ENCODE measurements around the gene CTAGE8. TPM values are rescaled to one million over a fixed set of nuclear protein-coding genes. Genes with fewer than 3 reads are reported as not detected.
"Not testable (repeated sequence)": the region's sequence is repeated elsewhere in the genome, so short reads cannot be mapped to it uniquely, and the experiment has no call there.

CTAGE8 gene
- total RNA-seq, 1 experiment from 2014 or later = 9.9 TPM

DNA sequence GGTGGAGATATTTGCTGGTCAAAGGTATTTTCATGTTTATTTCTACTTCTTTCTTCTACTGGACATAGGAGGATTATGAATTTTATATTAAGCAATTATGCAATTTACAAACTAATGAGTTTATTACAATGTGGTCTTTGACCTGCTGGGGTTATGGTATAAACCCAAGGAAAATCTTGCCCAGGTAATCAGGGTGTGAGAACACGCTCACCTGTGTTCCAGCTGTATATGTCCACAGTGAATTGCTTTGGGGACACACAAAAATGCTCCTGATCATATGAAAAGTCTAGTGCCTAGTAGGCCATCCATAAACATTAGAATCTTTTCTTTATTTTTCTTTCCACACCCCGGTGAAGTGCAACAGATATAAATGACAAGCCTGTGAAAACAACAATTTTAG, 29.7 kb downstream of the CTAGE8 start, which contains the start of gene OR2A42:
Gene OR2A42 (minus strand): TSS at position 241 of the 400 bp plus-strand sequence. CDS start 6,762 bp downstream, outside the sequence.
- POLR2A ChIA-PET (ENCODE audit: unreplicated experiment); H3K4me1 ChIP-seq (replicated peaks; ENCODE audit: insufficient read depth); H3K79me2 ChIP-seq (ENCODE audit: low read depth); H3K27me3 ChIP-seq (ENCODE audit: insufficient read depth, low read depth); H3K4me3 ChIP-seq; CTCF ChIA-PET; H3K9me3 ChIP-seq (ENCODE audit: insufficient read depth, low read depth); H2AFZ ChIP-seq; H3K36me3 ChIP-seq (ENCODE audit: low read depth); H3K27ac ChIP-seq; BruUV-seq (replicated peaks); DNase-seq; intact Hi-C loops (cut with micrococcal nuclease; ENCODE audit: unreplicated experiment); H3F3A ChIP-seq (ENCODE audit: insufficient read depth, low read depth); H3K4me2 ChIP-seq; H4K20me1 ChIP-seq (ENCODE audit: insufficient read depth); H3K9me2 ChIP-seq (ENCODE audit: insufficient read depth): not testable (repeated sequence)

DNA sequence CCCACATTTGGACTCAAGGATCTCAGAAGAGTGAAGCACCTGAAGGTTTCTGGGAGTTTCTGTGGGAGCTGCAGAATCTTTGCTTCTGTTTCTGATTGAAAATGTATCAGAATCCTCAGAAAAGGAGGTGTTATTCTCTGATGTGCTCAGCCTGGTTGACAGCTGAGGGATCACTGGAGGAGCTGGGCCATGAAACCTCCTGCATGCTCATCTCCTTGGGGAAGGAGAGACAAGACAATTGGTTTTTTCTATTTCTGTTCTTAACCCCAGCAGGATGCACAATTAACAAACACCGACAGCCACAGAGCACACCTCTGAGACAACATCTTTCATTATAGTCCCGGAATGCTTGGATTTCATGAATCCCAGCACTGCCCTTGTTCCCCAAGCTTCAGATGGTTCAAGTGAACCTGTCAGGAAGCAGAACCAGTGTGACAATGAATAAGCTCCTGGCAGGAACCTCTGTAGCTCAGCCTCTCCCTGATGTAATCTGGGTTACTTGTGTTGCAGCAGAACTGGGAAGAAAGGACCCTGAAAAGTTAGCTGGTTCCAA, 30.5 kb downstream of the CTAGE8 start:
- H3K4me1 ChIP-seq (replicated peaks; ENCODE audit: insufficient read depth); intact Hi-C loops (cut with micrococcal nuclease; ENCODE audit: unreplicated experiment); H3K9me3 ChIP-seq (ENCODE audit: insufficient read depth, low read depth); H3F3A ChIP-seq (ENCODE audit: insufficient read depth, low read depth); H3K36me3 ChIP-seq (ENCODE audit: low read depth); H3K9me2 ChIP-seq (ENCODE audit: insufficient read depth); H3K27me3 ChIP-seq (ENCODE audit: insufficient read depth, low read depth); DNase-seq; H2AFZ ChIP-seq; BruUV-seq (replicated peaks); H3K4me3 ChIP-seq; H3K79me2 ChIP-seq (ENCODE audit: low read depth); CTCF ChIA-PET; H3K27ac ChIP-seq; POLR2A ChIA-PET (ENCODE audit: unreplicated experiment); H3K4me2 ChIP-seq; H4K20me1 ChIP-seq (ENCODE audit: insufficient read depth): not testable (repeated sequence)

DNA sequence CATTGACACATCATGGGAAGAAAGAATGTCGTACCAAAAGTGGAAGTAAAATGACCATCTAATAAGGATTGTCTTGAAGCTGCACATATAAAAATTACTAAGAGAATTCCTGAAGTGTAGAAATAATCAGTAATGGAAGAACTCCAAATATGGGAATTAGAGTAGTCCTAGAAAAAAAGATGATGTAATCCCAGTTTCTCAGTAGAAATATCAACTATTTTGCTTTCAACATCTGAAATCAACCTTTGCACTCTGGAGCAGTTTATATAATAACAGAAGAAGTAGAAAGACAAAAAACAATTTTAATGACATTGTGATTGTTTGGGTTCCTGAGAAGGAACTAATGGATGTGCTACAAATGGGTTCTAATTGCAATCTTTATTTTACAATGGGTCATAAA, 36.0 kb downstream of the CTAGE8 start:
- H2AFZ ChIP-seq; H3K4me2 ChIP-seq; DNase-seq; H3K27me3 ChIP-seq (ENCODE audit: insufficient read depth, low read depth); H3K4me3 ChIP-seq; H3K9me2 ChIP-seq (ENCODE audit: insufficient read depth); H3K9me3 ChIP-seq (ENCODE audit: insufficient read depth, low read depth); intact Hi-C loops (cut with micrococcal nuclease; ENCODE audit: unreplicated experiment); H3K4me1 ChIP-seq (replicated peaks; ENCODE audit: insufficient read depth); H4K20me1 ChIP-seq (ENCODE audit: insufficient read depth); H3K79me2 ChIP-seq (ENCODE audit: low read depth); H3K27ac ChIP-seq; CTCF ChIA-PET; H3K36me3 ChIP-seq (ENCODE audit: low read depth); BruUV-seq (replicated peaks); H3F3A ChIP-seq (ENCODE audit: insufficient read depth, low read depth); POLR2A ChIA-PET (ENCODE audit: unreplicated experiment): not testable (repeated sequence)

DNA sequence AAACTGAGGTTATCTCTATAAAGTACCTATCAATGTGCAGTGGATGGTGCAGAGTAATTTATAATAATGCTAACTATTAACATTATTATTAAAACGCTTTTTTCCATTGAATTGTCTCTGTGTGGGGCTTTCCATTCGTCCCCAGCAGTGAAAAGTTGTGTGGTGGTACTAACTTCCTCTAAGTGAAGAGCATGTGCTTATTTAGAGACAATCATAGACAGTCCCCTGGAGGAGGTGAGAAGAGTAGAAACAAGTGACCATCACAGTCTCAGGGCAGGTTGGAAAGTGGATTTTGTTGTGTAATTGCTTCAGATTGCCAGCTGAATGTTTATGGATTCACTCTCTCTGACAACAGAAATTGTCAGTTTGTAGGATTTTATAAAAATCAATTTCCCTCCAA, 38.1 kb downstream of the CTAGE8 start:
- DNase-seq; intact Hi-C loops (cut with micrococcal nuclease; ENCODE audit: unreplicated experiment); BruUV-seq (replicated peaks); H3K27me3 ChIP-seq (ENCODE audit: insufficient read depth, low read depth); POLR2A ChIA-PET (ENCODE audit: unreplicated experiment); H3F3A ChIP-seq (ENCODE audit: insufficient read depth, low read depth); H3K4me2 ChIP-seq; H3K36me3 ChIP-seq (ENCODE audit: low read depth); H3K9me2 ChIP-seq (ENCODE audit: insufficient read depth); H3K9me3 ChIP-seq (ENCODE audit: insufficient read depth, low read depth); H4K20me1 ChIP-seq (ENCODE audit: insufficient read depth); CTCF ChIA-PET; H3K79me2 ChIP-seq (ENCODE audit: low read depth); H3K4me3 ChIP-seq; H3K4me1 ChIP-seq (replicated peaks; ENCODE audit: insufficient read depth); H2AFZ ChIP-seq; H3K27ac ChIP-seq: not testable (repeated sequence)

DNA sequence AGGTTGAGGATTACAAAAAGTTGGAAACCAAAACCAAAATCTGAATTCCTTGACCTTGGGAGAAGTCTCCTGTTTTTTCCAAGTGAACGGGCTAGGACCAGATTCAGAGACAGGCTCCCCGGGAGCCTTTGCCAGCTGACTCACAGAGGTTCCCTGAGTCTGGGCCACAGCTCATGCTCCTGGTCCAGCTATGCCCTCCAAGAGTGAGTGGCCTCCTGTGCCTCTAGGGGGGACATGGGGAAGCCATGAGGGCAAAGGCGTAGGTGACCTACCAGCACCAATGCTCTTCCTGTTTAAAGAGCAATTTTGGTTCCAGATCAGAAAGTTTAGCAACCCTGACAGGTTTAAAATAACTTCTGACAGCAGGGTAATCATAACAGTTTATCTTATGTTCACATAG, 40.3 kb downstream of the CTAGE8 start:
- H2AFZ ChIP-seq; H3F3A ChIP-seq (ENCODE audit: insufficient read depth, low read depth); DNase-seq; H3K4me3 ChIP-seq; H3K27ac ChIP-seq; POLR2A ChIA-PET (ENCODE audit: unreplicated experiment); H3K9me2 ChIP-seq (ENCODE audit: insufficient read depth); H3K4me1 ChIP-seq (replicated peaks; ENCODE audit: insufficient read depth); H4K20me1 ChIP-seq (ENCODE audit: insufficient read depth); BruUV-seq (replicated peaks); H3K9me3 ChIP-seq (ENCODE audit: insufficient read depth, low read depth); H3K4me2 ChIP-seq; H3K27me3 ChIP-seq (ENCODE audit: insufficient read depth, low read depth); H3K36me3 ChIP-seq (ENCODE audit: low read depth); CTCF ChIA-PET; H3K79me2 ChIP-seq (ENCODE audit: low read depth); intact Hi-C loops (cut with micrococcal nuclease; ENCODE audit: unreplicated experiment): not testable (repeated sequence)

DNA sequence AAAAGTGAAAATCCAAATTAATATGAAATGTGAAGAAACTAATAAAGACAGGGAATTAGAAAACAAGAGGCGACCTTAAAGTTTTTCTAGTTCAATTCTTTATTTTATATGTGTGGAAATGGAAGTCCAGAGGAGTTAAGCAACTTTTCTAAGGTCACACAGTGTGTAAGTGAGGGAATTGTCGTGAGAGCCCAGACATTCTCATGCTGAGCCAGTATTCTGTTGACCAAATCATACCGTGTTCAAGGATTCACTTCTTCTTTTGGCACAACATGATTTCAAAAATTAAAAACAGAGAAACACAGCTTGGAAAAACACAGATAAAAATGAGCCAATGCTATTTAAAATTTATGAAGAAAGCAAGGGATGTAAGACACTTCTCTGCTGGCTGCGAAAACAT, 42.2 kb downstream of the CTAGE8 start:
- H2AFZ ChIP-seq; H3K4me3 ChIP-seq; H3K9me2 ChIP-seq (ENCODE audit: insufficient read depth); H3K4me1 ChIP-seq (replicated peaks; ENCODE audit: insufficient read depth); H3F3A ChIP-seq (ENCODE audit: insufficient read depth, low read depth); H3K4me2 ChIP-seq; CTCF ChIA-PET; intact Hi-C loops (cut with micrococcal nuclease; ENCODE audit: unreplicated experiment); H4K20me1 ChIP-seq (ENCODE audit: insufficient read depth); H3K36me3 ChIP-seq (ENCODE audit: low read depth); H3K9me3 ChIP-seq (ENCODE audit: insufficient read depth, low read depth); POLR2A ChIA-PET (ENCODE audit: unreplicated experiment); H3K79me2 ChIP-seq (ENCODE audit: low read depth); DNase-seq; BruUV-seq (replicated peaks); H3K27me3 ChIP-seq (ENCODE audit: insufficient read depth, low read depth); H3K27ac ChIP-seq: not testable (repeated sequence)

DNA sequence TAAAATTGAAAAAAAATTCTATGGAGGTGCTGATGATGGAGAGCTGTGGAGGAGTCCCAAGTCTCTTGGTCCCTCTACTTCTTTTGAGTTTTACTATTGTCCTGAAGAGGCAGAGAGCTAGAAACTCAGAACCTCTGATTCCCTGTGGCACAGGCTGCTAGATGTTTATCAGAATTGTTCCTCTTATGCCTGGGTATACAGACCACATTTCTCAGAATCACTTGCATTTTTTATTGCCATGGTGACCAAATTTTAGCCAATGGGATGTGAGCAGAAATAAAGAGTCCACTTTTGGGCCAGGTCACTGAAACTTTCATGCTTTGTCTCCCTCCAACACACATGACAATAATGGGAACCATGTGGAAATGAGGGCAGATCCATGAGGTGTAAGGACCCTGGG, 45.4 kb downstream of the CTAGE8 start:
- H3K79me2 ChIP-seq (ENCODE audit: low read depth); H3K9me3 ChIP-seq (ENCODE audit: insufficient read depth, low read depth); H3K4me3 ChIP-seq; DNase-seq; CTCF ChIA-PET; H3K27ac ChIP-seq; H2AFZ ChIP-seq; H3F3A ChIP-seq (ENCODE audit: insufficient read depth, low read depth); H3K4me2 ChIP-seq; H3K9me2 ChIP-seq (ENCODE audit: insufficient read depth); H4K20me1 ChIP-seq (ENCODE audit: insufficient read depth); BruUV-seq (replicated peaks); H3K36me3 ChIP-seq (ENCODE audit: low read depth); intact Hi-C loops (cut with micrococcal nuclease; ENCODE audit: unreplicated experiment); H3K27me3 ChIP-seq (ENCODE audit: insufficient read depth, low read depth); H3K4me1 ChIP-seq (replicated peaks; ENCODE audit: insufficient read depth); POLR2A ChIA-PET (ENCODE audit: unreplicated experiment): not testable (repeated sequence)

DNA sequence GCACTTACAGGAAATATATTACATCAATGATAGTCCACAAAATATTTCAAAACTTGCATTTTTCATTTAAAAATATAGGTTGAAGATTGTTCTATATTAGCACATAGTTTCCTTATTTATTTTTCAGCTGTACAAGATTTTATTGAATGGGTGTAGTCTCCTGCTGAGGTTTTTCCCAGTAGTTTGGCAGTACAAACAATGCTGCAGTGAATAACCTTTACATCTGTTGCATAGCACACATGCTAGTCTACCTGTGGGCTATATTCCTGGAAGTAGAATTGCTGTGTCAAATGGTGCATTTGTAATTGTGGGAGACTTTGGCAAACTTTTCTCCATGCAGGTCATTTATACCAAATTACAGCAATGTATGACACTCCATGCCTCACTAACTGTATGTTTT, 48.6 kb downstream of the CTAGE8 start:
- CTCF ChIA-PET; H3K36me3 ChIP-seq (ENCODE audit: low read depth); H3K9me2 ChIP-seq (ENCODE audit: insufficient read depth); H3K4me3 ChIP-seq; H3F3A ChIP-seq (ENCODE audit: insufficient read depth, low read depth); DNase-seq; intact Hi-C loops (cut with micrococcal nuclease; ENCODE audit: unreplicated experiment); H4K20me1 ChIP-seq (ENCODE audit: insufficient read depth); H3K27me3 ChIP-seq (ENCODE audit: insufficient read depth, low read depth); H3K4me2 ChIP-seq; H3K9me3 ChIP-seq (ENCODE audit: insufficient read depth, low read depth); H2AFZ ChIP-seq; H3K4me1 ChIP-seq (replicated peaks; ENCODE audit: insufficient read depth); BruUV-seq (replicated peaks); POLR2A ChIA-PET (ENCODE audit: unreplicated experiment); H3K27ac ChIP-seq; H3K79me2 ChIP-seq (ENCODE audit: low read depth): not testable (repeated sequence)

All from PC-9 (cell line).